Peyer's patch (tissue), 4 donors: ENCODE measurements around the gene MAGI2. TPM values are rescaled to one million over a fixed set of nuclear protein-coding genes. Genes with fewer than 3 reads are reported as not detected.

Experiments
- DNase-seq, 3 donors: peaks; one replicate each; pipeline ENCODE4 v3.0.0-alpha.2; 2017 to 2019
- H3K27ac ChIP-seq, 4 donors: fragments of 200-600 bp; sonication (generic); one replicate each; pipeline ENCODE4 v1.5.1; 2016 to 2019
- H3K27me3 ChIP-seq, 2 donors: fragments of 200-600 bp; sonication (generic); one replicate each; pipeline ENCODE4 v1.5.1; 2019
- H3K36me3 ChIP-seq, 3 donors: fragments of 200-600 bp; sonication (generic); one replicate each; pipeline ENCODE4 v1.5.1; 2016 to 2019
- H3K4me1 ChIP-seq, 4 donors: fragments of 200-600 bp; sonication (generic); one replicate each; pipeline ENCODE4 v1.5.1; 2016 to 2019
- H3K4me3 ChIP-seq, 4 donors: fragments of 200-600 bp; sonication (generic); 1 replicate in 3 of 4; 2 replicates in 1 of 4; pipeline ENCODE4 v1.5.1; 2016 to 2019; ENCODE audit warnings: mild to moderate bottlenecking in 1 of 4
- H3K9me3 ChIP-seq, 4 donors: fragments of 200-600 bp; sonication (generic); one replicate each; pipeline ENCODE4 v1.5.1; 2016 to 2019; ENCODE audit warnings: mild to moderate bottlenecking in 1 of 4
- POLR2A ChIP-seq, 2 donors: fragments of 450-650 bp; IDR thresholded peaks; one replicate each; pipeline ENCODE4 v1.5.1; 2017; ENCODE audit warnings: antibody characterized with exemption in 2 of 2, mild to moderate bottlenecking in 2 of 2, moderate library complexity in 2 of 2
- total RNA-seq, 4 donors: library from RNA; depleted of rRNA; stranded (reverse); fragments of >200 nt; gene quantifications; one replicate each; pipeline ENCODE4 v1.1.0, GENCODE V29; 2016
- TF ChIP-seq, protein P1 (sequence below), 6 experiments: fragments of 450-650 bp in 4 of 6; fragments of 200-600 bp in 2 of 6; sonication (generic) in 1 of 6; IDR thresholded peaks; one replicate each; pipeline ENCODE4 v1.5.1; 2017 to 2019; ENCODE audit warnings: antibody characterized with exemption in 6 of 6, mild to moderate bottlenecking in 3 of 6, moderate library complexity in 1 of 6

The MAGI2 gene
- total RNA-seq, 4 donors from 2014 or later, result 1.6 to 12.4 (median 2.8) TPM

DNA sequence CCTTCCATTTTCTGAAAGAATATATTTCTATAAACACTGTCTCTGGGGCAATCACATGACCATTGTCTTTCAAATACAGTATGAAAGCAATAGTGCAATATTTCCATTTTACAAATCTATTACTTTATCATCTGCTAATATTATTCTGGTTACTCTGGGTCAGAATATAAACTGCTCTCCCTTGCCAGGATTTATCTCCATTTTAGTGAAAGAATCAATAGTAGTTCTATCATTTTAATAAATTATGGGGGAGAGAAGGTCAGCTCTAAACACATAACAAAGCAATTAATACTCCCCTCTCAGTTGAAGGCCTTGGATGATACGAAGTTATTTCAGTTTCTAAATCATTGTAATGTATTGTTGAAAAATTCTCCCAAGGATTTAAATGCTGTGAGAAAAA lies 608.3 kb downstream of the MAGI2 start:
- Histone ChIP-seq H3K9me3 (no peaks in the 10 kb centered on the region), H3K4me3 (no peak overlapping the region), H3K36me3 (no peaks in the 10 kb centered on the region), H3K27me3 (no peaks in the 10 kb centered on the region), H3K4me1 (no peaks in the 10 kb centered on the region), H3K27ac (no peak overlapping the region)
- no peak for DNase-seq
- TF ChIP-seq POLR2A (IDR thresholded peaks at IDR 0.05), result no peak
- TF ChIP-seq, protein P1, sequence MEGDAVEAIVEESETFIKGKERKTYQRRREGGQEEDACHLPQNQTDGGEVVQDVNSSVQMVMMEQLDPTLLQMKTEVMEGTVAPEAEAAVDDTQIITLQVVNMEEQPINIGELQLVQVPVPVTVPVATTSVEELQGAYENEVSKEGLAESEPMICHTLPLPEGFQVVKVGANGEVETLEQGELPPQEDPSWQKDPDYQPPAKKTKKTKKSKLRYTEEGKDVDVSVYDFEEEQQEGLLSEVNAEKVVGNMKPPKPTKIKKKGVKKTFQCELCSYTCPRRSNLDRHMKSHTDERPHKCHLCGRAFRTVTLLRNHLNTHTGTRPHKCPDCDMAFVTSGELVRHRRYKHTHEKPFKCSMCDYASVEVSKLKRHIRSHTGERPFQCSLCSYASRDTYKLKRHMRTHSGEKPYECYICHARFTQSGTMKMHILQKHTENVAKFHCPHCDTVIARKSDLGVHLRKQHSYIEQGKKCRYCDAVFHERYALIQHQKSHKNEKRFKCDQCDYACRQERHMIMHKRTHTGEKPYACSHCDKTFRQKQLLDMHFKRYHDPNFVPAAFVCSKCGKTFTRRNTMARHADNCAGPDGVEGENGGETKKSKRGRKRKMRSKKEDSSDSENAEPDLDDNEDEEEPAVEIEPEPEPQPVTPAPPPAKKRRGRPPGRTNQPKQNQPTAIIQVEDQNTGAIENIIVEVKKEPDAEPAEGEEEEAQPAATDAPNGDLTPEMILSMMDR (IDR thresholded peaks at IDR 0.05), result no peak

DNA sequence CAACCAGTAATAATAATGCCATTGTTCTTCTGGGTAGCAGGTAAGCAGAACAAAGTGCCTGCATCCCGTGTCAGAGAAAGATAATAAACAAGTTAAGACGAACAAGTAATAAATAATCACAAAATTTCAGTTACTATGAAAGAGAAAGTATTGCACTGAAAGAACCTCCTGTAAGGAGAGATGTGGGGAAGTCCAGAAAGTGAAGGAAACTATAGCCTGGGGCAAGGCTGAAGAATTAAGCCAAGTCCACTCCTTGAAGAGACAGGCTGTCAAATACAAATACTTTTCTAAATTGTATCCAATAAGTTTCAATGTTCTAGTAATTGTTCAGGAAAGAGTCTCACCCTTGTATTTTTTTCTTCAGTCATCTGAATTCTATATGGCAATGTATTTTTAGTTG lies 611.4 kb downstream of the MAGI2 start:
- no peaks in the 10 kb centered on the region for H3K36me3 ChIP-seq
- DNase-seq, result no peak
- no peaks in the 10 kb centered on the region for H3K4me1 ChIP-seq
- no peaks in the 10 kb centered on the region for H3K9me3 ChIP-seq
- no peak overlapping the region for H3K27ac ChIP-seq
- TF ChIP-seq POLR2A (IDR thresholded peaks at IDR 0.05), result no peak
- TF ChIP-seq, protein P1 (IDR thresholded peaks at IDR 0.05), result no peak
- H3K4me3 ChIP-seq, result no peak overlapping the region
- H3K27me3 ChIP-seq, result no peaks in the 10 kb centered on the region

DNA sequence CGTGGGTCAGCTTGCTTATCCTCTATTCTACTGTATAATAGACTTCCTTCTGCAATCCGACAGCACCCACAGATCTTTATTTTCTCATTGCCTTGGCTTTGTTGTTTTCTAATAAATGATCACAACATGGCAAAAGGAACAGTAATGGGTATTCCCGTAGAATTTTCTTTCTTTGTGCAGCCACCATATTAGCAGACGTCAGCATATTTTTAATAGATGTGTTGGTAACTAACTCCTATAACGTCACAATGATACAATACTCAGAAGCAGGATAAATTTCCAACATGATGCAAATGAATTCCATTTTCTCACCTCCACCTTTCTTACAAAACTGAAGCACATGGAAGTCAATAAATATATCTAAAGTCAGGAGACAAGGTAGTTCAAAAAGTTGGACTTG lies 617.6 kb downstream of the MAGI2 start:
- DNase-seq, result no peak
- Histone ChIP-seq H3K27ac (no peak overlapping the region), H3K4me1 (no peaks in the 10 kb centered on the region), H3K27me3 (no peaks in the 10 kb centered on the region), H3K36me3 (no peaks in the 10 kb centered on the region), H3K9me3 (no peaks in the 10 kb centered on the region), H3K4me3 (no peak overlapping the region)
- TF ChIP-seq, protein P1 (IDR thresholded peaks at IDR 0.05), result no peak
- no peak for TF ChIP-seq POLR2A (IDR thresholded peaks at IDR 0.05)

DNA sequence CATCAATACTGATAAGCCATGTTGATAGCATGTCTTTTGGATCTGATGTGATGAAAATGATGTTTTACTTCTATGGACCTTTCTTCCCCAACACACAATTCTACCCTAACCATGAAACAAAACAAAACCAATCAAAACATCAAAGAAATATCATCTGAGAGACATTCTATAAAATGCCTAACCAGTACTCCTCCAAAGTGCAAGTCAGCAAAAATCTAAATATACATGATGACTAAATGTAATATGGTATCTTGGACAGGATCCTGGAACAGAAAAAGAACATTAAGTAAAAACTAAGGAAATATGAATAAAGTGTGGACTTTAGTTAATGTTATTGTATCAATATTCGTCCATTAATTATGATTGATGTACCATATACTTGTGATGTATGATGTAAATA lies 625.1 kb downstream of the MAGI2 start:
- H3K4me3 ChIP-seq, result no peak overlapping the region
- no peaks in the 10 kb centered on the region for H3K4me1 ChIP-seq
- no peaks in the 10 kb centered on the region for H3K36me3 ChIP-seq
- no peak for TF ChIP-seq POLR2A (IDR thresholded peaks at IDR 0.05)
- TF ChIP-seq, protein P1 (IDR thresholded peaks at IDR 0.05), result no peak
- no peak for DNase-seq
- H3K9me3 ChIP-seq, result no peaks in the 10 kb centered on the region
- no peak overlapping the region for H3K27ac ChIP-seq
- no peaks in the 10 kb centered on the region for H3K27me3 ChIP-seq

DNA sequence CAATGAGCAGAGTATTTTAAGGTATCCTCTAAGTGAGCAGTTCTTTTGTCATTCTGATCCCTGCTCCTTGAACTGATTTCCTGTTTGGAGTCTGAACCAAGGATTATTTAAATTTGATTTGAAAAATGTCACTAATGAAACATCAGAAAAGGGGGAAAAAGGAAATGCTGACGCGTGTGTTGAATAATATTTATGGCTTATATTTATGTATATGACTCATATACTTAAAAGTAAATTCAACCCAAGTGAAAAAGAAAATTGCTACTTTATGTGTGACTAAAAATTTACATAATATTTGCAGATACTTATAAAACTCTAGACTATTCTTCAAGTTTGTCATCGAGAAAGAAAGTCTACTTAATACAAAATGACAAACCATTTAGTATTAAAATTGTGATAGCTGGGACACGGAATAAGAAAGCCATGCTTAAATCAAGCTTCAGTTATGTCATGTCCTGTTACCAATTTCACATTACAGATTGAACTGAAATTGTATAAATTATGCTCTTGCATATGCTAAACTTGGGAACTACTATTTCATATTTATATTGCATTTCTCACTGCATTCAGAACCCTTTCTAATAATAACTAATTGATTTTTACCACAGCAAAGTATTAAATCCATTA lies 649.9 kb downstream of the MAGI2 start:
- TF ChIP-seq, protein P1 (IDR thresholded peaks at IDR 0.05), result no peak
- TF ChIP-seq POLR2A (IDR thresholded peaks at IDR 0.05), result no peak
- Histone ChIP-seq H3K27ac (no peak overlapping the region), H3K36me3 (no peaks in the 10 kb centered on the region), H3K4me1 (no peaks in the 10 kb centered on the region), H3K9me3 (no peaks in the 10 kb centered on the region), H3K4me3 (no peak overlapping the region), H3K27me3 (no peaks in the 10 kb centered on the region)
- DNase-seq, result no peak

DNA sequence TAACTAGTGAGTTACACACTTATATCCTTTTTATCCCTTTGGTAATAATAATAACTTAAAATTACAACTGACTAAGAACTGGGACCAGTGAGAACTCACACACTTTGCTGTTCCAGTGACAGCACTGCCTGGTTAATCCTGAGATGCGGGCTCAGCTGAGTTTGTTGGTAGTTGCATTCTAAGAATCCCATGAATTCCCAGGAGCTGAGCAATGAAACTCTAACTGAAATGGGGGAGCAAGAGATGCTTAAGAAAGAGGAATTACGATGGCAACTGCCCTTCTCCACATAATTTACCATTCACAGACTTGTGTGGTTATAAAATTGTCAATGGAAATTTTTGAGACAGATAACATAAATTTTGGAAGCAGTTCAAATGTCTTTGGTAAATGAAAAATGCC lies 659.4 kb downstream of the MAGI2 start:
- Histone ChIP-seq H3K27ac (no peak overlapping the region), H3K27me3 (no peaks in the 10 kb centered on the region), H3K9me3 (no peaks in the 10 kb centered on the region), H3K36me3 (no peaks in the 10 kb centered on the region), H3K4me3 (no peak overlapping the region), H3K4me1 (no peaks in the 10 kb centered on the region)
- TF ChIP-seq, protein P1 (IDR thresholded peaks at IDR 0.05), result no peak
- TF ChIP-seq POLR2A (IDR thresholded peaks at IDR 0.05), result no peak
- DNase-seq, result no peak
